Activated CD8-positive, alpha-beta T cell treated with anti-CD3 and anti-CD28 coated beads for 36 hours (primary cell): ENCODE measurements around the gene ATG9B. TPM values are rescaled to one million over a fixed set of nuclear protein-coding genes. Genes with fewer than 3 reads are reported as not detected.
"Not testable (repeated sequence)": the region's sequence is repeated elsewhere in the genome, so short reads cannot be mapped to it uniquely, and the experiment has no call there.

Experiments
- ATAC-seq: fragments of 200-7000 bp; cut with Tn5 transposase; one replicate; pipeline ENCODE4 v1.10.0; 2021; ENCODE audit warnings: mild to moderate bottlenecking, moderate library complexity
- CTCF ChIA-PET: fragments of 350-600 bp; sonication (Branson Sonifier 250); formaldehyde crosslinking; loops from one replicate; lab custom pipeline; 2021; ENCODE audit warnings: antibody characterized with exemption; lab: Charles Lee
- POLR2A ChIA-PET: fragments of 350-600 bp; sonication (Branson Sonifier 250); formaldehyde crosslinking; loops from one replicate; lab custom pipeline; 2021; ENCODE audit warnings: antibody characterized with exemption; lab: Charles Lee
- DNase-seq: peaks from one replicate; pipeline ENCODE4 v3.0.0-alpha.2; 2020
- H3K27ac Mint-ChIP-seq: one replicate; pipeline ENCODE4 v1.8.0; 2021; ENCODE audit warnings: mild to moderate bottlenecking, mixed read lengths
- H3K27me3 Mint-ChIP-seq: one replicate; pipeline ENCODE4 v1.8.0; 2021; ENCODE audit warnings: mixed read lengths
- H3K36me3 Mint-ChIP-seq: one replicate; pipeline ENCODE4 v1.8.0; 2021; ENCODE audit warnings: low read depth, mixed read lengths
- H3K4me1 Mint-ChIP-seq: one replicate; pipeline ENCODE4 v1.8.0; 2021; ENCODE audit warnings: low read depth, mixed read lengths
- H3K4me3 Mint-ChIP-seq: one replicate; pipeline ENCODE4 v1.8.0; 2021; ENCODE audit warnings: mild to moderate bottlenecking, moderate library complexity, mixed read lengths
- H3K9me3 Mint-ChIP-seq: one replicate; pipeline ENCODE4 v1.8.0; 2021; ENCODE audit warnings: mixed read lengths
- intact Hi-C: fragments of 100-400 bp; cut with micrococcal nuclease; formaldehyde crosslinking; loops from one replicate; pipeline ENCODE4 v1.10.0; 2022
- total RNA-seq, 2 experiments: library from RNA; stranded (reverse); gene quantifications; one replicate each; pipeline ENCODE4 v1.2.3, GENCODE V29; 2021
- TF ChIP-seq, protein P1 (sequence below): fragments of 200-600 bp; IDR thresholded peaks from one replicate; pipeline ENCODE4 v1.8.0; 2022; ENCODE audit warnings: antibody characterized with exemption, mild to moderate bottlenecking

ATG9B gene
- total RNA-seq, 2 experiments from 2014 or later, result 12.6 to 14.0 TPM

DNA sequence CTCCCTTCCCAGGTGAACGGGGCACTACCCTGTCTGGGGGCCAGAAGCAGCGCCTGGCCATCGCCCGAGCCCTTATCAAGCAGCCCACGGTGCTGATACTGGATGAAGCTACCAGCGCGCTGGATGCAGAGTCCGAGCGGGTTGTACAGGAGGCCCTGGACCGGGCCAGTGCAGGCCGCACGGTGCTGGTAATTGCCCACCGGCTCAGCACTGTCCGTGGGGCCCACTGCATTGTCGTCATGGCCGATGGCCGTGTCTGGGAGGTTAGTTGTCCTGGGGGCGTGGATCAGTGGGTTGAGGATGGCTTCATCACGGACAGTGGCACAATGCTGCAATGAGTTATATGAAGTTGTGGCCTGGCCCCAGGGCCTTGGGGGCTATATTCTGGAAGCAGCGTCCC, 19.7 kb upstream of the ATG9B start:
- H3K27ac Mint-ChIP-seq, result no peak overlapping the region
- POLR2A ChIA-PET, result interaction anchor here (0.6 kb wide), 1 partner anchor 11 kb away, joined by 3 read pairs; no protein-coding TSS in a partner anchor
- no peak for DNase-seq
- ATAC-seq, result no peak
- CTCF ChIA-PET, result interaction anchor here (1.0 kb wide), 1 partner anchor 26 kb away, joined by 3 read pairs; no protein-coding TSS in a partner anchor
- no peaks in the 10 kb centered on the region for H3K36me3 Mint-ChIP-seq
- intact Hi-C loops, result no loop called here
- TF ChIP-seq, protein P1, sequence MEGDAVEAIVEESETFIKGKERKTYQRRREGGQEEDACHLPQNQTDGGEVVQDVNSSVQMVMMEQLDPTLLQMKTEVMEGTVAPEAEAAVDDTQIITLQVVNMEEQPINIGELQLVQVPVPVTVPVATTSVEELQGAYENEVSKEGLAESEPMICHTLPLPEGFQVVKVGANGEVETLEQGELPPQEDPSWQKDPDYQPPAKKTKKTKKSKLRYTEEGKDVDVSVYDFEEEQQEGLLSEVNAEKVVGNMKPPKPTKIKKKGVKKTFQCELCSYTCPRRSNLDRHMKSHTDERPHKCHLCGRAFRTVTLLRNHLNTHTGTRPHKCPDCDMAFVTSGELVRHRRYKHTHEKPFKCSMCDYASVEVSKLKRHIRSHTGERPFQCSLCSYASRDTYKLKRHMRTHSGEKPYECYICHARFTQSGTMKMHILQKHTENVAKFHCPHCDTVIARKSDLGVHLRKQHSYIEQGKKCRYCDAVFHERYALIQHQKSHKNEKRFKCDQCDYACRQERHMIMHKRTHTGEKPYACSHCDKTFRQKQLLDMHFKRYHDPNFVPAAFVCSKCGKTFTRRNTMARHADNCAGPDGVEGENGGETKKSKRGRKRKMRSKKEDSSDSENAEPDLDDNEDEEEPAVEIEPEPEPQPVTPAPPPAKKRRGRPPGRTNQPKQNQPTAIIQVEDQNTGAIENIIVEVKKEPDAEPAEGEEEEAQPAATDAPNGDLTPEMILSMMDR, result no peak
- H3K27me3 Mint-ChIP-seq, result no peaks in the 10 kb centered on the region
- no peaks in the 10 kb centered on the region for H3K9me3 Mint-ChIP-seq
- peaks cover 14% of the 10 kb centered on the region for H3K4me1 Mint-ChIP-seq
- no peak overlapping the region for H3K4me3 Mint-ChIP-seq

DNA sequence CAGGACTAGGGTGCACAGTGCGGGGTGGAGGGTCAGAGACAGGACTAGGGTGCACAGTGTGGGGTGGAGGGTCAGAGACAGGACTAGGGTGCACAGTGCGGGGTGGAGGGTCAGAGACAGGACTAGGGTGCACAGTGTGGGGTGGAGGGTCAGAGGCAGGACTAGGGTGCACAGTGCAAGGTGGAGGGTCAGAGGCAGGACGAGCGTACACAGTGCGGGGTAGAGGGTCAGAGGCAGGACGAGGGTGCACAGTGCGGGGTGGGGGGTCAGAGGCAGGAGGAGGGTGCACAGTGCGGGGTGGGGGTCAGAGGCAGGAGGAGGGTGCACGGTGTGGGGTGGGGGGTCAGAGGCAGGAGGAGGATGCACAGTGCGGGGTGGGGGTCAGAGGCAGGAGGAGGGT, 19.2 kb upstream of the ATG9B start:
- H3K27ac Mint-ChIP-seq, H3K27me3 Mint-ChIP-seq, POLR2A ChIA-PET, CTCF ChIA-PET, H3K9me3 Mint-ChIP-seq, H3K4me3 Mint-ChIP-seq, ATAC-seq, intact Hi-C loops, DNase-seq, H3K36me3 Mint-ChIP-seq: not testable (repeated sequence)
- H3K4me1 Mint-ChIP-seq, result peaks cover 20% of the 10 kb centered on the region

DNA sequence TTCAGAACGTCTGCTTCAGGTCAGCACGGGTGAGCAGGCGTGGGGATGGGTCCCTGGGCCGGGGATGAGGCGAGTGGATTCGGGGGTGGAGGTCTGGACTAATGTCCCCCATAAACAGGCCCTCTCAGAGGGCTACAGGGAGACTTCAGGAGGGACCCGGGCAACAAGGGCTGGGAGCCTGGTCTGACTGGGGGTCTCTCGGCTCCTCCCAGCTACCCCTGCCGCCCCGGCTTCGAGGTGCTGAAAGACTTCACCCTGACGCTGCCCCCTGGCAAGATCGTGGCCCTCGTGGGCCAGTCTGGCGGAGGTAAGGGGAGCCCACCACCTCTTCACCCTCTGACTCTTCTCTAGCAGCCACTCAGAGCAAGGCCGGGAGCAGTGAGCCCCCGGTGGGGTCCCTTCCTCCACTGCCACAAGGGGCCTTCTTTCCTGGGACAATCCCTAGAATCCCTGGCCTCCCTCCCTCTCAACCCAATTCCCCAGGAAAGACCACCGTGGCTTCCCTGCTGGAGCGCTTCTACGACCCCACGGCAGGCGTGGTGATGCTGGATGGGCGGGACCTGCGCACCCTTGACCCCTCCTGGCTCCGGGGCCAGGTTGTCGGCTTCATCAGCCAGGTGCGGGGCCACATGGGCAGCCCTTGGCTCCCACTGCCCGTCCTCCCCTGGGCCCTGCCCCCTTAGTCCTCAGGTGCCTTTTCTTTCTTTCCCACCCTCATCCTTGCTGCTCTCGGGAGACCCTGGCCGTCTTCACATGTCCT, 16.5 kb upstream of the ATG9B start:
- ATAC-seq (no peak), DNase-seq (no peak)
- ChIA-PET POLR2A (interaction anchor here (1.6 kb wide), 1 partner anchor 10 kb away, joined by 4 read pairs; no protein-coding TSS in a partner anchor), CTCF (interaction anchor here (0.9 to 1.7 kb wide), 2 partner anchors 20 to 23 kb away, joined by 3 to 5 read pairs; no protein-coding TSS in a partner anchor)
- peaks cover 20% of the 10 kb centered on the region for H3K4me1 Mint-ChIP-seq
- no peak overlapping the region for H3K27ac Mint-ChIP-seq
- peaks cover 3% of the 10 kb centered on the region for H3K36me3 Mint-ChIP-seq
- H3K27me3 Mint-ChIP-seq, result no peaks in the 10 kb centered on the region
- H3K4me3 Mint-ChIP-seq, result no peak overlapping the region
- no peaks in the 10 kb centered on the region for H3K9me3 Mint-ChIP-seq
- TF ChIP-seq, protein P1, result no peak
- intact Hi-C loops, result no loop called here

DNA sequence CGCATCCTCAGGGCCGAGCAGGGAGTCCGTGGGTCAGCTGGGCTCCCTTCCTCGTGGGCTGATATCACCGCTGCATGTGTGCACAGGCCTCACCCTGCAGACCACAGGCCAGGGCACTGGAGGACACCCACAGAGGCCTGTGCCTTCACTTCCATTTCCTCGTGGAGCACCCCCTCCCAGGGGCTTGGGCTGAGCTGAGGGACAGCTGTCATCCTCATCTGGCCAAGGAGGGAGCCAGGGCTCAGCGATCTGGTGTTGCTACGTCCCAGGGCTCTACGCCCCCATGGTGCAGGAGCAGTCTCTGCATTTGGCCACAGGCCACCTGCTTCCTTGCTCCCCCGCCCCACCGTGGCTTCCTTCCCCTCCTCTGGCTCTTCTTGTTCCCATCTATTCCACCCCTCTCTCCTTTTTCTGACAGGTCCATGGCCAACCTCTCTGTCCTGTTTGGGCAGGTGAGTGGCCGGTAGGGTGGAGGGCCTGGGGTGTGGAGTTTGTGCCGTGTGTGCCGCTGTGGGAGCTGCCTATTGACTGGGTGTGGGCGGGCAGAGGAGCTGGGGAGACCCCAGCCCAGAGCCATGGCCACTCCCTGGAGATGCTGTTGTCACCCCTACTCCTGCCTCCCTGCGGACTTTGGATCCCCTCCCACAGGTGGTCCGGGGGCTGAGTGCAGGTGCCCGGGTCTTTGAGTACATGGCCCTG, 15.7 kb upstream of the ATG9B start:
- ATAC-seq (no peak), DNase-seq (no peak)
- H3K9me3 Mint-ChIP-seq, result no peaks in the 10 kb centered on the region
- peak overlapping the region; percentile 89 for H3K27ac Mint-ChIP-seq
- peaks cover 7% of the 10 kb centered on the region for H3K36me3 Mint-ChIP-seq
- peaks cover 20% of the 10 kb centered on the region for H3K4me1 Mint-ChIP-seq
- CTCF ChIA-PET, result interaction anchor here (1.3 to 2.3 kb wide), 3 partner anchors 20 to 142 kb away, joined by 3 to 9 read pairs (median 5); no protein-coding TSS in a partner anchor
- H3K4me3 Mint-ChIP-seq, result no peak overlapping the region
- POLR2A ChIA-PET, result interaction anchor here (1.3 to 1.7 kb wide), 3 partner anchors 11 to 14 kb away, joined by 4 read pairs; partner anchors contain the start of gene ABCB8
- TF ChIP-seq, protein P1, result no peak
- intact Hi-C loops, result no loop called here
- H3K27me3 Mint-ChIP-seq, result no peaks in the 10 kb centered on the region
